Measurements from ENCODE around the gene ERP29.
"Not testable (repeated sequence)": the region's sequence is repeated elsewhere in the genome, so short reads cannot be mapped to it uniquely, and the experiment has no call there.

Gene ERP29

DNA sequence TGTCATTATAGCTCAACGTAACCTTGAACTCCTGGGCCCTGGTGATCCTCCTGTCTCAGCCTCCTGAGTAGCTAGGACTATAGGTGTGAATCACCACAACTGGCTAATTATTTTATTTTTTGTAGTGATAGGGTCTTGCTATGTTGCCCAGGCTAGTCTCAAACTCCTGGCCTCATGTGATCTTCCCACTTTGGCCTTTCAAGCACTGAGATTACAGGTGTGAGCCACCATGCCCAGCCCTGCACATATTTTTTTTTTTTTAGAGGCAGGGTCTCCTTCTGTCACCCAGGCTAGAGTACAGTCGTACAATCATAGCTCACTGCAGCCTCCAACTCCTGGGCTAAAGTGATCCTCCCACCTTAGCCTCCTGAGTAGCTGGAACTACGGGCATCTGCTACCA is 9.2 kb upstream of the ERP29 start:
- no peak for ATAC-seq

GRCh38 chr12:112005419-112006395 is 7.5 kb upstream of the ERP29 start:
- no peak for ATAC-seq

GRCh38 chr12:112007945-112008344 is 5.3 kb upstream of the ERP29 start:
- no peak for ATAC-seq

- no peak for ATAC-seq
These were observed 4.3 kb upstream of the ERP29 start for GRCh38 chr12:112008918-112009317.

DNA sequence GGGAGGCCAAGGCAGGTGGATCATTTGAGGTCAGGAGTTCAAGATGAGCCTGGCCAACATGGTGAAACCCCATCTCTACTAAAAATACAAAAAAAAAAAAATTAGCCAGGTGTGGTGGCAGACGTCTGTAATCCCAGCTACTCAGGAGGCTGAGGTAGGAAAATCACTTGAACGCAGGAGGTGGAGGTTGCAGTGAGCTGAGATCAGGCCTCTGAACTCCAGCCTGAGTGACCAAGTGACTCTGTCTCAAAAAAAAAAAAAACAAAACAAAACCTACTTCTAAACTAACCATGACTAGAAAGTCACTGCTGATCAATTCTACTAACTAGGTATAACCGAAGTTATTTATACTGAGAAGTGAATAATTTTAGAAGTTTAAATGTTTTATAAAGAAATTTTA is 3.6 kb upstream of the ERP29 start:
- ATAC-seq, result not testable (repeated sequence)

GRCh38 chr12:112010415-112011344 is 2.5 kb upstream of the ERP29 start:
- ATAC-seq, result no peak

DNA sequence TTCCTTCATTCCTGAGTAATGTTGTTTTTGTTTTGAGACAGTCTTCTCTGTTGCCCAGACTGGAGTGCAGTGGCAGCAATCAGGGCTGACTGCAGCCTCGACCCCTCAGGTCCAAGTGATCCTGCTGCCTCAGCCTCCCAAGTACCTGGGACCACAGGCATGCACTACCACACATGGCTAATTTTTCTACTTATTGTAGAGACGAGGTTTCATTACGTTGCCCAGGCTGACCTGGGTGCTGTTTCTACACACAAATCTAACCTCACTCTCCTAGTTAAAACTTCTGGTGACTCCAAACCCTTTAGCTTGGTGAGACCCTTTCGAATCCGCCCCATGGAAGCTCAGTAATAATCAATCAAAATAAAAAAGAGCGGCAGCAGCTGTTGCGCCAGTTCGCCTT is 1.5 kb upstream of the ERP29 start:
- ATAC-seq, result no peak

- ATAC-seq, result peak; percentile 59 to 62
These were observed 576 bp downstream of the ERP29 start for GRCh38 chr12:112013601-112014402.

DNA sequence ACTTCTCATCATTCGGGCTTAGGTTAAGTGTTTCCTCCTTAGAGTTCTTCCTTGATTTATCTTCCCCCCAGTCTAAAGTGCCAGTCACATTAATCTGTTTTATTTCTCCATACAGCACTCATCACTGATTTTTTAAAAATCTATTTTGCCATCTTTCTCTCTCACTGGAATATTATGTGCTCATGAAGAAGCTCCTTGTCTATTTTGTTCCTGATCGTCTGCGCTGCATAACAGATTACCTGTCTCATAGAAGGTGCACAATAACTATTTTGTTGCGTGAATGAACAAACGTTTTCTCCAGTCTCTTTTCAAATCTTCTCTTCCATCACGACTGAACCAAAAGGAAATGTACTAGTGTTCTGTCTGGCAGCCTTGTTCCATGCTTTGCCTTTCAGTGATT is 2.7 kb downstream of the ERP29 start:
- no peak for ATAC-seq

DNA sequence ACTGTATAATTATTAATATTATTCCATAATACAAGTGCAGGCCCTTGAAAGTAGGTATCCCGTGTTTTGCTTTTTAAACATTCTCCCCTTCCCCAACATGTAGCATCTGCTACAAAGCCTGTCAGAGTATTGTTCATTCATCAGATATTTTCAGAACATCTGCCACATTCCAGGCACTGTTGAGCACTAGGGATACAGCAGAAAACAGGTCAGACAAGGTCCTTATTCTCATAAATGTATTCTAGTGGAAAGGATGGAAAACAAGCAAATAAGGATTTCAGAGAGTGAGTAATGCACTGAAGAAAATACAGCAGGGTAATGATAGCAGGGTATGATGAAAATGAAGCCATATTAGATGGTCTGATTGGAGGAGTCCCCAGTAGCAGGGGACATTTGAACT is 3.8 kb downstream of the ERP29 start:
- ATAC-seq, result no peak

GRCh38 chr12:112018571-112019237 is 5.5 kb downstream of the ERP29 start:
- no peak for ATAC-seq

DNA sequence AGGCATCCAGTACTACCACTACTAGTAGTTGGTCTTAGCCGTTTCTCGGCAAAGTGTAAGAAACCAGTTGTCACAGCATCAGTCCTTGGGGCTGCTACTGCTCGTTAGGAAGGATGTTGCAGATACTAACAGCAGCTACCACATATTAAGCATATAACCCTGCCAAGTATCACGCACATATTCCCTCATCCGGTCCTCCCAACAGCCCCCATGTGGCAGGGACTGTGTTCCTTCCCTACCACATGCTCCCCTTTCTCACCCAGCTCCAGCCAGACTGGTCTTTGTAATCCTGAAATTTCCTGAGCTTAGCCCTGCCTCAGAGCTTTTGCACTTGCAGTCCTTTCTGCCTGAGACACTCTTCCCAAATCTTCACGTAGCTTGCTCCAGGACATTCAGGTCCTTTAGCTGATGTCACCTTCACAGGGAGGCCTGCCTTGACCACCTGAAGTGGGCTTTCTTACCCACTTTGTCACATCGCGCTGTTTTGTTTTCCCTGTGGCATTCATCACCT is 7.8 kb downstream of the ERP29 start:
- ATAC-seq, result no peak

GRCh38 chr12:112022241-112023016 is 9.2 kb downstream of the ERP29 start:
- ATAC-seq, result no peak

GRCh38 chr12:112023759-112024396 is 10.7 kb downstream of the ERP29 start:
- ATAC-seq, result no peak

DNA sequence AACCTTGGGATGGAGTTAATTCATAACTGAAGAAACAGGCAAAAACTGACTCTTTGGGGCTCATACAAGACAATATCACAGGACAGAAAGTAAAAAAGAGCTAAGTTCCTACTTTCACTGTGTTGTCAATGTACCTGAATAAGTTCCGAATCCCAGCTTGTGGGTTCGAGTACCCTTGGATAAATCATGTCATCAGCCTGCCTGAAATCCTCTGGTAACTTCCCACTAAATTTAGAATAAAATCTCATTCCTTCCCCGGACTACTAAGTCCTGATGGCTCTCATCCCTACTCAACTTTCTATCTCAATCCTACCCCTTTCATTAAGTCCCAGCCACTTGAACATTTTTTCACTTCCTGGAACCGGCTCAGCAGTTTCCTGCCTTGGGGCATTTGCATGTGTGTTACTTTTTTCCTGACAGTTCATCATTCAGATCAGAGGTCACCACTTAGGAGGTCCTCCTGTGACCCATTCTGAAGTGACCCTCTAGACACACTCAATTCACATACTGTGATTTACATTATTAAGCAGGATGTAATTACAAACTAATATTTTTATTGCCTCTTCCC is 12.7 kb downstream of the ERP29 start:
- no peak for ATAC-seq

DNA sequence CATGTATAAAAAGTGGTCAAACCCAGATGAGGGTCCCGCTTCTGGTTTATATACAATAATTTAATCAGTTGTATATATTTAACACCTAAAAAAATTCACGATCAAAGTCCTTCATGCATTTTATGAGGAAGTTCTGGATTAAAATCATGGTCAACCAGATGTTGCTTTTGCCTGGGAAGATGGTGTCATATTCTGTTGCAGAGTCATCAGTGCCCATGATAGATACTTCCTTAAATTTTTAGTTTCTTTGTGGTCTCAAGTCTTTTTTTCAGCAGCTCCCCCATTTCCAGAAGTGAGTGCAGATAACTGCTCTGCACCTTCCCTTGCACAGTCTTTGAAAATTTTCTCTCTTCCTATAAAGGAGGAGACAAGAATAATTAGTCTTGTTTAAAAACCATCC is 16.1 kb downstream of the ERP29 start:
- no peak for ATAC-seq

GRCh38 chr12:112031472-112031871 is 18.2 kb downstream of the ERP29 start:
- ATAC-seq, result no peak

GRCh38 chr12:112032292-112032691 is 19.1 kb downstream of the ERP29 start:
- ATAC-seq, result no peak

DNA sequence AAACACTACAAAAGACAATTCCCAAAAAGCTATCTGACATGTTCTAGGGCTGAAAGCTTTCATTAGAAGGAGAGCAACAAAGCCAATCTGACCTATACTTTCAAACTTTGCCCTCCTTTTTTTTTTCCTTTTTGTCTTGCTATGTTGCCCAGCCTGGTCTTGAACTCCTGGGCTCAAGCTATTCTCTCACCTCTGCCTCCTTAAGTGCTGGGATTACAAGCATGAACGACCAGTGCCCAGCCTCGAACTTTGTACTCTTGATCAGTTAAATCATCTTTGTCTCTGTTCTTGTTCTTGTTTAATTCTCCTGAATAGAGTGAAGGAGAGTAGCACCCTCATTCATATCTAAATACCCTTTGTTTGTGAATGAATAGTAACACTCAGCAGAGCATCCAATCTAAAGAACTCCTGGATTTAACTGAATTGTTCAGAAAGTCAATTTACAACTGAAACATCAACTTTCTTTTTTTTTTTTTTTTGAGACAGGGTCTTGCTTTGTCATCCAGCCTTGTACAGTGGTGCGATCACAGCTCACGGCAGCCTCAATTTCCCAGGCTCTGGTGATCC is 22.1 kb downstream of the ERP29 start:
- ATAC-seq, result no peak

- ATAC-seq, result not testable (repeated sequence)
These were observed 23.4 kb downstream of the ERP29 start for GRCh38 chr12:112036614-112037013.

All from activated CD4-positive, CD25-positive, alpha-beta regulatory T cell treated with anti-CD3 and anti-CD28 coated beads, Interleukin-2, amount 50 U/mL, for 24 hours (primary cell).